Liver (tissue), 9 donors: ENCODE data around the gene GNB4. TPM values are rescaled to one million over a fixed set of nuclear protein-coding genes. Genes with fewer than 3 reads are reported as not detected.

Source experiments
- DNase-seq: peaks from one replicate; pipeline ENCODE4 v3.0.0-alpha.2; 2017; ENCODE audit warnings: low spot score
- H3K27ac ChIP-seq, 2 donors: one replicate each; pipeline ENCODE4 v1.7.0; 2013; ENCODE audit warnings: inconsistent platforms in 2 of 2, low read length in 2 of 2, control low read depth in 1 of 2, low read depth in 1 of 2, mild to moderate bottlenecking in 1 of 2
- H3K27me3 ChIP-seq, 4 donors: one replicate each; pipeline versions ENCODE4 v1.6.1 to v1.7.0; 2013; ENCODE audit warnings: low read length in 3 of 4, inconsistent platforms in 1 of 4, mild to moderate bottlenecking in 1 of 4, moderate library complexity in 1 of 4; ENCODE audit not compliant: control insufficient read depth in 4 of 4, insufficient read depth in 4 of 4
- H3K36me3 ChIP-seq, 4 donors: one replicate each; pipeline versions ENCODE4 v1.6.1 to v1.7.0; 2013; ENCODE audit warnings: low read length in 3 of 4, mild to moderate bottlenecking in 3 of 4, low read depth in 1 of 4, moderate library complexity in 1 of 4; ENCODE audit not compliant: control insufficient read depth in 4 of 4, insufficient read depth in 3 of 4
- H3K4me1 ChIP-seq, 4 donors: one replicate each; pipeline versions ENCODE4 v1.6.1 to v1.7.0; 2013; ENCODE audit warnings: low read length in 3 of 4, mild to moderate bottlenecking in 3 of 4, moderate library complexity in 1 of 4; ENCODE audit not compliant: control insufficient read depth in 4 of 4, insufficient read depth in 4 of 4
- H3K4me3 ChIP-seq, 3 donors: one replicate each; pipeline versions ENCODE4 v1.6.1 to v1.7.0; 2013; ENCODE audit warnings: low read length in 3 of 3, control low read depth in 1 of 3, low read depth in 1 of 3, mild to moderate bottlenecking in 1 of 3
- H3K9ac ChIP-seq, 2 donors: one replicate each; pipeline ENCODE4 v1.7.0; 2013; ENCODE audit warnings: low read length in 2 of 2, mild to moderate bottlenecking in 2 of 2, moderate library complexity in 2 of 2, control low read depth in 1 of 2, low read depth in 1 of 2
- H3K9me3 ChIP-seq, 4 donors: one replicate each; pipeline versions ENCODE4 v1.6.1 to v1.7.0; 2013; ENCODE audit warnings: low read length in 3 of 4; ENCODE audit not compliant: control insufficient read depth in 4 of 4
- ATF3 ChIP-seq: IDR thresholded peaks from 2 replicates; pipeline ENCODE4 v1.6.1; 2016; ENCODE audit warnings: antibody characterized with exemption
- FOXA2 ChIP-seq: IDR thresholded peaks from 2 replicates; pipeline ENCODE4 v1.6.1; 2016; ENCODE audit warnings: antibody characterized with exemption
- GABPA ChIP-seq, 2 donors: IDR thresholded peaks in 1 of 2; conservative IDR thresholded peaks in 1 of 2; 2 replicates each; pipeline ENCODE4 v1.6.1; 2016; ENCODE audit warnings: antibody characterized with exemption in 2 of 2, mild to moderate bottlenecking in 1 of 2, moderate library complexity in 1 of 2
- HNF4A ChIP-seq, 2 donors: conservative IDR thresholded peaks; 2 replicates each; pipeline ENCODE4 v1.6.1; 2016; ENCODE audit warnings: antibody characterized with exemption in 2 of 2, mild to moderate bottlenecking in 2 of 2
- JUND ChIP-seq, 2 donors: IDR thresholded peaks; 2 replicates each; pipeline ENCODE4 v1.6.1; 2016; ENCODE audit warnings: antibody characterized with exemption in 2 of 2
- RAD21 ChIP-seq, 2 donors: IDR thresholded peaks; 2 replicates each; pipeline ENCODE4 v1.6.1; 2016; ENCODE audit warnings: antibody characterized with exemption in 2 of 2, mild to moderate bottlenecking in 2 of 2
- REST ChIP-seq: IDR thresholded peaks from 2 replicates; pipeline ENCODE4 v1.6.1; 2016; ENCODE audit warnings: antibody characterized with exemption, mild to moderate bottlenecking
- RXRA ChIP-seq, 2 donors: IDR thresholded peaks; 2 replicates each; pipeline ENCODE4 v1.6.1; 2017 to 2018; ENCODE audit warnings: antibody characterized with exemption in 2 of 2, mild to moderate bottlenecking in 1 of 2
- SP1 ChIP-seq: IDR thresholded peaks from 2 replicates; pipeline ENCODE4 v1.6.1; 2018; ENCODE audit warnings: antibody characterized with exemption, mild to moderate bottlenecking
- TAF1 ChIP-seq: conservative IDR thresholded peaks from 2 replicates; pipeline ENCODE4 v1.6.1; 2016; ENCODE audit warnings: antibody characterized with exemption, mild to moderate bottlenecking
- ZBTB33 ChIP-seq: IDR thresholded peaks from 2 replicates; pipeline ENCODE4 v1.6.1; 2016; ENCODE audit warnings: antibody characterized with exemption
- WGBS: extraction: QIAGEN DNeasy Blood & Tissue Kit; methylation state at CpG from one replicate; pipeline ENCODE4 v1.1.7; 2013; 5-methylcytosine and 5-hydroxymethylcytosine counted together
- polyA plus RNA-seq, 2 donors: library from polyadenylated mRNA; stranded (reverse) in 1 of 2; unstranded in 1 of 2; fragments of 200-250 nt in 1 of 2; fragments of >200 nt in 1 of 2; fragmentation: Nextera tagmentation in 1 of 2; extraction: Ambion mirVana in 1 of 2; gene quantifications; one replicate each; pipeline versions ENCODE4 v1.2.1 to v1.2.3, GENCODE V29; 2013 to 2015
- total RNA-seq, 2 donors: library from RNA; depleted of rRNA; stranded (reverse); fragments of >200 nt; gene quantifications; one replicate each; pipeline ENCODE4 v1.2.3, GENCODE V29; 2014
- TF ChIP-seq, protein P1 (sequence below): fragments of 150-350 bp; IDR thresholded peaks from 2 replicates; pipeline ENCODE4 v1.5.1; 2017; ENCODE audit warnings: improper control_type of control experiment, low read depth, low read length; ENCODE audit not compliant: missing input control
- donor health status: healthy.
- donor health status: healthy.
- donor health status: healthy.
- donor health status: healthy.
- donor health status: healthy.

The GNB4 gene
- total and polyA plus RNA-seq, 4 donors = 1.9 to 19.9 (median 5.1) TPM

- Histone ChIP-seq H3K9me3 (no peaks in the 10 kb centered on the region), H3K27me3 (no peaks in the 10 kb centered on the region), H3K4me1 (peaks cover 0 to 12% (median 9%) of the 10 kb centered on the region in 4 donors), H3K4me3 (peak overlapping the region; percentile 86 to 98 (median 89)), H3K27ac (peak overlapping the region; percentile 39 to 67), H3K36me3 (peaks cover 6 to 19% (median 12%) of the 10 kb centered on the region in 4 donors), H3K9ac (peak overlapping the region; percentile 35 to 89)
- 44% methylated on average over 5 of the region's 5 CpGs for WGBS
- DNase-seq = no peak
- no peak for TF ChIP-seq RAD21 (IDR thresholded peaks at IDR 0.05)
- no peak for TF ChIP-seq HNF4A (conservative IDR thresholded peaks at IDR 0.05)
- no peak for TF ChIP-seq JUND (IDR thresholded peaks at IDR 0.05)
- TF ChIP-seq ZBTB33 = no peak
- no peak for TF ChIP-seq TAF1
- TF ChIP-seq ATF3 = no peak
- TF ChIP-seq GABPA (IDR thresholded peaks at IDR 0.05 in 1 of 2, conservative IDR thresholded peaks at IDR 0.05 in 1 of 2) = no peak
- TF ChIP-seq, protein P1, sequence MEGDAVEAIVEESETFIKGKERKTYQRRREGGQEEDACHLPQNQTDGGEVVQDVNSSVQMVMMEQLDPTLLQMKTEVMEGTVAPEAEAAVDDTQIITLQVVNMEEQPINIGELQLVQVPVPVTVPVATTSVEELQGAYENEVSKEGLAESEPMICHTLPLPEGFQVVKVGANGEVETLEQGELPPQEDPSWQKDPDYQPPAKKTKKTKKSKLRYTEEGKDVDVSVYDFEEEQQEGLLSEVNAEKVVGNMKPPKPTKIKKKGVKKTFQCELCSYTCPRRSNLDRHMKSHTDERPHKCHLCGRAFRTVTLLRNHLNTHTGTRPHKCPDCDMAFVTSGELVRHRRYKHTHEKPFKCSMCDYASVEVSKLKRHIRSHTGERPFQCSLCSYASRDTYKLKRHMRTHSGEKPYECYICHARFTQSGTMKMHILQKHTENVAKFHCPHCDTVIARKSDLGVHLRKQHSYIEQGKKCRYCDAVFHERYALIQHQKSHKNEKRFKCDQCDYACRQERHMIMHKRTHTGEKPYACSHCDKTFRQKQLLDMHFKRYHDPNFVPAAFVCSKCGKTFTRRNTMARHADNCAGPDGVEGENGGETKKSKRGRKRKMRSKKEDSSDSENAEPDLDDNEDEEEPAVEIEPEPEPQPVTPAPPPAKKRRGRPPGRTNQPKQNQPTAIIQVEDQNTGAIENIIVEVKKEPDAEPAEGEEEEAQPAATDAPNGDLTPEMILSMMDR = no peak
- TF ChIP-seq RXRA (IDR thresholded peaks at IDR 0.05) = no peak
- no peak for TF ChIP-seq REST
- no peak for TF ChIP-seq FOXA2
- no peak for TF ChIP-seq SP1
Observed at GRCh38 chr3:179348325-179349013, 102.8 kb downstream of the GNB4 start.
